Measurements from ENCODE around the gene G3BP1.

GRCh38 chr5:151822141-151822540, 50.4 kb downstream of the G3BP1 start:
- TF ChIP-seq POLR2A (IDR thresholded peaks at IDR 0.05; ENCODE audit: low read depth) (no peak), CTCF (IDR thresholded peaks at IDR 0.05) (no peak)
